Tibial artery (tissue), 4 donors: ENCODE data around the gene NTRK2.
A peak's percentile ranks its signal among the peaks of the same experiment; 100 is the strongest.

Experiments used
- DNase-seq, 2 donors: peaks; one replicate each; pipeline ENCODE4 v3.0.0-alpha.2; 2019
- H3K27ac ChIP-seq, 2 donors: fragments of 200-600 bp; sonication (generic) in 1 of 2; 1 replicate in 1 of 2; 2 replicates in 1 of 2; pipeline ENCODE4 v1.5.1; 2018 to 2019; ENCODE audit warnings: mild to moderate bottlenecking in 1 of 2
- H3K27me3 ChIP-seq, 2 donors: fragments of 200-600 bp; sonication (generic) in 1 of 2; one replicate each; pipeline versions ENCODE4 v1.5.1 to v1.6.0; 2016 to 2019
- H3K36me3 ChIP-seq, 3 donors: fragments of 200-600 bp; sonication (generic) in 2 of 3; one replicate each; pipeline ENCODE4 v1.5.1; 2016 to 2019; ENCODE audit warnings: mild to moderate bottlenecking in 2 of 3
- H3K4me1 ChIP-seq, 4 donors: fragments of 200-600 bp; sonication (generic) in 2 of 4; 1 replicate in 3 of 4; 2 replicates in 1 of 4; pipeline ENCODE4 v1.5.1; 2016 to 2019
- H3K4me3 ChIP-seq, 2 donors: fragments of 200-600 bp; sonication (generic) in 1 of 2; 1 replicate in 1 of 2; 2 replicates in 1 of 2; pipeline ENCODE4 v1.5.1; 2018 to 2019; ENCODE audit warnings: mild to moderate bottlenecking in 2 of 2
- H3K9me3 ChIP-seq, 3 donors: fragments of 200-600 bp; sonication (generic) in 1 of 3; one replicate each; pipeline ENCODE4 v1.5.1; 2016 to 2019
- CTCF ChIP-seq, 2 experiments: fragments of 200-600 bp in 1 of 2; fragments of 450-650 bp in 1 of 2; IDR thresholded peaks; one replicate each; pipeline ENCODE4 v1.5.1; 2017 to 2019; ENCODE audit warnings: antibody characterized with exemption in 2 of 2, mild to moderate bottlenecking in 1 of 2, moderate library complexity in 1 of 2
- intact Hi-C: fragments of 100-400 bp; cut with DNase I; formaldehyde crosslinking; loops from one replicate; pipeline ENCODE4 v1.15.0; 2023; ENCODE audit warnings: low total_unique reads

The NTRK2 gene

GRCh38 chr9:84703793-84704192, 34.3 kb downstream of the NTRK2 start:
- H3K9me3 ChIP-seq, result no peaks in the 10 kb centered on the region
- no peak for TF ChIP-seq CTCF (IDR thresholded peaks at IDR 0.05)

DNA sequence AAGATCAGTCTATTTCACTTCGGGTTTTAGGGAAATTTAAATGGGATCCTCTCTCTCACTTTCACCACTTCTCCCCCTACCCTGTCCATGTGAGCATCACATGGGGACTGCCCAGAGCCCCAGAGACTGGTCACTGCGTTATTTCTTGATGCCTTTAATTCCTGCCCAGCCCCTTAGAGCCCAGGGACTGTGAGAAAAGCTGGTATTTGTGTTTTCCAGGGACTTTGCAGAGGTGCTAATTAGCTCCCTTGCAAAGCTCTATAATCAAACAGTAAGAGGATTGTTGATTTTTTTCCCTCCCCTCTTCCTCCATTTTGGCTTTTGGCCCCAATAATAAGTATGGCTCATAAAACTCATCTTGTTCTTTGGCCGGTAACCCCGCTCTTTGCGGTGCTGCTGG, 35.6 kb downstream of the NTRK2 start:
- Histone ChIP-seq H3K27me3 (no peaks in the 10 kb centered on the region), H3K4me1 (peaks cover 0 to 17% (median 5%) of the 10 kb centered on the region in 4 donors), H3K27ac (no peak overlapping the region), H3K4me3 (no peak overlapping the region), H3K36me3 (peaks cover 0 to 6% (median 0%) of the 10 kb centered on the region in 3 donors), H3K9me3 (no peaks in the 10 kb centered on the region)
- intact Hi-C loops, result no loop called here
- DNase-seq, result no peak
- no peak for TF ChIP-seq CTCF (IDR thresholded peaks at IDR 0.05)

More at GRCh38 chr9:84703793-84704192, 34.3 kb downstream of the NTRK2 start:
- Histone ChIP-seq H3K4me1 (peaks cover 0 to 10% (median 4%) of the 10 kb centered on the region in 4 donors), H3K27ac (no peak overlapping the region), H3K27me3 (no peaks in the 10 kb centered on the region), H3K36me3 (peaks cover 0 to 6% (median 0%) of the 10 kb centered on the region in 3 donors), H3K4me3 (no peak overlapping the region)
- intact Hi-C loops, result no loop called here
- no peak for DNase-seq

- no peaks in the 10 kb centered on the region for H3K27me3 ChIP-seq
- peaks cover 0 to 28% (median 12%) of the 10 kb centered on the region in 4 donors for H3K4me1 ChIP-seq
- H3K27ac ChIP-seq, result no peak overlapping the region
- no peak overlapping the region for H3K4me3 ChIP-seq
- no peaks in the 10 kb centered on the region for H3K9me3 ChIP-seq
- no peak for DNase-seq
- intact Hi-C loops, result no loop called here
- peaks cover 0 to 7% (median 6%) of the 10 kb centered on the region in 3 donors for H3K36me3 ChIP-seq
- no peak for TF ChIP-seq CTCF (IDR thresholded peaks at IDR 0.05)
These were observed 38.9 kb downstream of the NTRK2 start for GRCh38 chr9:84708400-84708799.

DNA sequence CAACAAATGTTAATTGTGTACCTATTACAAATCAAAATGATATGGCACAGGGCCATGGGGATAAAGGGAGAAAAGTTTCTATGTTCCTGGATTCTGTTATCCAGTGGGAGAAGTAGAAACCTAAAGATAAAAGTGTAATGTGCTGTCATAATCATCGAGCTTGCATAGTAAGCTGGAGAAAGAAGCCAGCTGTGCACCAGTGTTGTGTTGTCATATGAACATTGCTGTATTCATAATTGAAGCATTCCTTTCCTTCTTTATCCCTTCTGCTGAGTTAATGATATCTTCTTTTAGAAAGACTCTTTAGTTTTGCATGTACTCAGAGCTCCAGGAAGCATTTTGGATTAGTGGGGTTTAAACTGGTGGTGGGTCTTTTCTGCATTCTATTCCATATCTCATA, 39.5 kb downstream of the NTRK2 start:
- no peak for TF ChIP-seq CTCF (IDR thresholded peaks at IDR 0.05)
- Histone ChIP-seq H3K36me3 (peaks cover 0 to 7% (median 6%) of the 10 kb centered on the region in 3 donors), H3K27ac (no peak overlapping the region), H3K4me3 (no peak overlapping the region), H3K9me3 (no peaks in the 10 kb centered on the region), H3K27me3 (no peaks in the 10 kb centered on the region), H3K4me1 (peaks cover 0 to 28% (median 12%) of the 10 kb centered on the region in 4 donors)
- DNase-seq, result no peak
- intact Hi-C loops, result no loop called here

GRCh38 chr9:84710701-84711397, 41.3 kb downstream of the NTRK2 start:
- Histone ChIP-seq H3K27ac (peak overlapping the region in 1 of 2 donors; percentile 0), H3K4me3 (no peak overlapping the region), H3K36me3 (peaks cover 0 to 7% (median 6%) of the 10 kb centered on the region in 3 donors), H3K27me3 (no peaks in the 10 kb centered on the region), H3K9me3 (no peaks in the 10 kb centered on the region), H3K4me1 (peaks cover 0 to 28% (median 12%) of the 10 kb centered on the region in 4 donors)
- DNase-seq, result no peak
- no peak for TF ChIP-seq CTCF (IDR thresholded peaks at IDR 0.05)
- intact Hi-C loops, result no loop called here
